K562 (cell line): ENCODE data around the gene TMEM150A. TPM values are rescaled to one million over a fixed set of nuclear protein-coding genes. Genes with fewer than 3 reads are reported as not detected.

ENCODE experiments used
- BCLAF1 ChIP-seq, 2 experiments: fragments of 450-650 bp in 1 of 2; IDR thresholded peaks; 2 replicates each; pipeline ENCODE4 v1.6.1; 2011 to 2017; ENCODE audit warnings: low read depth in 2 of 2, antibody characterized with exemption in 1 of 2, borderline replicate concordance in 1 of 2, low read length in 1 of 2, mild to moderate bottlenecking in 1 of 2, mixed read lengths in 1 of 2; ENCODE audit not compliant: control insufficient read depth in 1 of 2
- CHD1 ChIP-seq: fragments of 200-600 bp; sonication (generic); IDR thresholded peaks from one replicate; pipeline ENCODE4 v1.6.1; 2012; ENCODE audit warnings: mild to moderate bottlenecking, moderate library complexity, low read length, inconsistent platforms
- FOXJ3 ChIP-seq: sonication (generic); formaldehyde crosslinking; IDR thresholded peaks from 2 replicates; pipeline ENCODE4 v1.4.0; 2020; ENCODE audit warnings: mild to moderate bottlenecking, missing genetic modification reagents
- GTF2E2 ChIP-seq: fragments of 200-800 bp; sonication (Bioruptor generic); IDR thresholded peaks from 2 replicates; pipeline ENCODE4 v1.6.1; 2016; ENCODE audit warnings: missing genetic modification characterization, missing compliant biosample characterization
- HDAC1 ChIP-seq, 2 experiments: fragments of 450-650 bp; IDR thresholded peaks; 2 replicates each; pipeline ENCODE4 v1.6.1; 2016 to 2017; ENCODE audit warnings: inconsistent platforms in 1 of 2, mild to moderate bottlenecking in 1 of 2, moderate library complexity in 1 of 2
- MAX ChIP-seq: sonication (generic); formaldehyde crosslinking; IDR thresholded peaks from 2 replicates; pipeline ENCODE4 v1.9.0; 2022; ENCODE audit warnings: mild to moderate bottlenecking, missing genetic modification reagents
- MTF1 ChIP-seq: fragments of 250-450 bp; sonication (Bioruptor Pico); IDR thresholded peaks from 2 replicates; pipeline ENCODE4 v1.9.0; 2021; ENCODE audit warnings: moderate library complexity, mild to moderate bottlenecking, inconsistent platforms, borderline replicate concordance
- NFE2 ChIP-seq: IDR thresholded peaks from 2 replicates; pipeline ENCODE4 v1.6.1; 2014; ENCODE audit warnings: antibody characterized with exemption, low read depth
- NR0B1 ChIP-seq: fragments of 450-650 bp; IDR thresholded peaks from one replicate; pipeline ENCODE4 v1.6.1; 2018; ENCODE audit warnings: mild to moderate bottlenecking, moderate library complexity; ENCODE audit not compliant: partially characterized antibody
- SRSF9 ChIP-seq: fragments of 200-400 bp; formaldehyde crosslinking; IDR thresholded peaks from 2 replicates; pipeline ENCODE4 v1.6.1; 2017; ENCODE audit warnings: low read depth, low read length, borderline replicate concordance
- TCFL5 ChIP-seq: fragments of 250-450 bp; sonication (Bioruptor Pico); conservative IDR thresholded peaks from 2 replicates; pipeline ENCODE4 v1.6.1; 2021; ENCODE audit warnings: mild to moderate bottlenecking, moderate library complexity, matching md5 sums
- ZBTB1 ChIP-seq: sonication (generic); formaldehyde crosslinking; IDR thresholded peaks from 2 replicates; pipeline ENCODE4 v1.8.1; 2023; ENCODE audit warnings: missing genetic modification reagents, low read depth, mild to moderate bottlenecking, borderline replicate concordance
- ZFX ChIP-seq: sonication (generic); formaldehyde crosslinking; IDR thresholded peaks from 2 replicates; pipeline ENCODE4 v1.8.0; 2022; ENCODE audit warnings: mild to moderate bottlenecking, missing genetic modification reagents, moderate library complexity
- ZNF133 ChIP-seq: fragments of 250-450 bp; sonication (Bioruptor Pico); IDR thresholded peaks from 2 replicates; pipeline ENCODE4 v1.4.0; 2020; ENCODE audit warnings: mild to moderate bottlenecking
- ZNF174 ChIP-seq: fragments of 250-450 bp; sonication (Bioruptor Pico); IDR thresholded peaks from 2 replicates; pipeline ENCODE4 v1.4.0; 2020; ENCODE audit warnings: mild to moderate bottlenecking
- ZNF23 ChIP-seq: fragments of 250-450 bp; sonication (Bioruptor Pico); IDR thresholded peaks from 2 replicates; pipeline ENCODE4 v1.4.0; 2020; ENCODE audit warnings: mild to moderate bottlenecking
- polyA plus RNA-seq, 8 experiments: library from polyadenylated mRNA; depleted of rRNA in 4 of 8; stranded (reverse) in 5 of 8; unstranded in 3 of 8; fragments of >200 nt; fragmentation: Nextera tagmentation in 2 of 8; fragmentation: Illumina TruSeq in 1 of 8; extraction: Ambion mirVana in 2 of 8; extraction: Trizol in 1 of 8; gene quantifications; 2 replicates each; pipeline versions ENCODE4 v1.2.1 to v1.2.3, GENCODE V29; 2011 to 2014; ENCODE audit warnings: inconsistent platforms in 1 of 8, missing spikeins in 1 of 8
- total RNA-seq, 7 experiments: library from RNA; depleted of rRNA in 6 of 7; stranded (reverse); fragments of >200 nt in 6 of 7; fragmentation: Illumina TruSeq in 2 of 7; extraction: Trizol in 2 of 7; gene quantifications; 2 replicates each; pipeline versions ENCODE4 v1.2.1 to v1.2.3, GENCODE V29; 2011 to 2021; ENCODE audit warnings: low replicate concordance in 1 of 7
- TF ChIP-seq, protein P1 (sequence below): sonication (generic); formaldehyde crosslinking; IDR thresholded peaks from 2 replicates; pipeline ENCODE4 v1.9.0; 2022; ENCODE audit warnings: mild to moderate bottlenecking, missing genetic modification reagents
- TF ChIP-seq, protein P2 (sequence below): fragments of 450-650 bp; IDR thresholded peaks from 2 replicates; pipeline ENCODE4 v1.6.1; 2016; ENCODE audit warnings: antibody characterized with exemption

TMEM150A gene
- total and polyA plus RNA-seq, 9 of the 15 experiments (the other 6 are each of a cell fraction or from before 2014, with no cell fraction given) = 3.9 to 17.1 (median 8.4) TPM

DNA sequence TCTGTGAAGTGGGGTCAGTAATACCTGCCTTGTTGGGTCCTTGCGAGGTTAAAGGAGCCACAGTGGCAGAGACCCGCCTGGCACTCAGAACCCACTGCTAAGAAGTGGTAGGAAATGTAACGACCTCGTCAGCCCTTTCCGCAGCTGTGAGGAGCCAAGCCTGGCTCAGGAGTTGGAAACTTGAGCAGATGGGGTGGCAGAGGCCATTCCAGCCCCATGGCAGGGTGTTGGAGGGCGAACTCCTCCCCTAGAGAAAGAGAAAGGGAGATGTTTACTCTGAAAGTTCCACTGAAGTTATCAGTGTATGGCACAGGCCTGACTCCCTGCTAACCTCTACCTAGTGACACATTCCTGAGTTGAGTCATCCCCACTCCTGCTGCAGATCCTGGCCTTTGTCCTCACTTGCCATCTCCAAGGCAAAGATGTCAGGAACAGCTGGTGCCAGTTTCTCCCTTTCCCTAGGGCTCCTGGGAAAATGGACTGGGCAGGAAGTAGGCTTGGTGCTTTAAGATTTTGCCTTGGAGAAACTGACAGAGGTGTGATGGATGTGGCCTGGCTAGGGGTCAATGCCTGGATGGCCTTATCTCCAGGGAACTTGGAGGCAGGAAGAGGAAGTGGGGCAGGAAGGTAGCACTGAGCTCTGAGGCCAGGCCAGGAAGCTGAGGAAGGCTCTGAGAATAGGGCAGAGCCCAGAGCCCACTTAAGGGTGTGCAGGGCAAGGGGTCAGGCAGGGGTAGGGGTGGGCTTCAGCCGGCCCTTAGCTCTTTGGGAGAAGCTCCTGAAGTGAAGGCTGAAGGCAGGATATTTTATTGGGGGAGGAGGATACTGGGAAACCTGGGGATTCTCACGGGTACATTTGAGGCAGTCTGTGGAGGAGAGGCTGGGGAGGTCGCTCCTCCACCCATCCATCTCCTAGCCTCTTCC, 17.4 kb downstream of the TMEM150A start (continued):
- no peak for TF ChIP-seq CHD1
- TF ChIP-seq NR0B1 = no peak
- peak; percentile 30; the same call in 1 of the 2 replicates for TF ChIP-seq ZFX (CRISPR knock-in tag)
- no peak for TF ChIP-seq NFE2
- no peak; the same call in 1 of the 2 replicates for TF ChIP-seq MAX (CRISPR knock-in tag)
- TF ChIP-seq BCLAF1 (IDR thresholded peaks at IDR 0.05; ENCODE audit: borderline replicate concordance in 1 of 2, control insufficient read depth in 1 of 2, low read depth in 2 of 2, low read length in 1 of 2) = no peak
- peak in 1 of 2 experiments; percentile 77; a peak in 2 of 4 replicates for TF ChIP-seq HDAC1 (IDR thresholded peaks at IDR 0.05)
- TF ChIP-seq ZBTB1 (CRISPR knock-in tag) = no peak
- TF ChIP-seq ZNF174 (CRISPR knock-in tag) = no peak
- TF ChIP-seq, protein P1, sequence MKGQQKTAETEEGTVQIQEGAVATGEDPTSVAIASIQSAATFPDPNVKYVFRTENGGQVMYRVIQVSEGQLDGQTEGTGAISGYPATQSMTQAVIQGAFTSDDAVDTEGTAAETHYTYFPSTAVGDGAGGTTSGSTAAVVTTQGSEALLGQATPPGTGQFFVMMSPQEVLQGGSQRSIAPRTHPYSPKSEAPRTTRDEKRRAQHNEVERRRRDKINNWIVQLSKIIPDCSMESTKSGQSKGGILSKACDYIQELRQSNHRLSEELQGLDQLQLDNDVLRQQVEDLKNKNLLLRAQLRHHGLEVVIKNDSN (CRISPR knock-in tag) = no peak
- no peak for TF ChIP-seq TCFL5 (CRISPR knock-in tag)
- TF ChIP-seq SRSF9 = no peak
- no peak for TF ChIP-seq ZNF23 (CRISPR knock-in tag)
- no peak for TF ChIP-seq FOXJ3
- TF ChIP-seq MTF1 (CRISPR knock-in tag) = no peak
- no peak for TF ChIP-seq ZNF133 (CRISPR knock-in tag)
- TF ChIP-seq, protein P2, sequence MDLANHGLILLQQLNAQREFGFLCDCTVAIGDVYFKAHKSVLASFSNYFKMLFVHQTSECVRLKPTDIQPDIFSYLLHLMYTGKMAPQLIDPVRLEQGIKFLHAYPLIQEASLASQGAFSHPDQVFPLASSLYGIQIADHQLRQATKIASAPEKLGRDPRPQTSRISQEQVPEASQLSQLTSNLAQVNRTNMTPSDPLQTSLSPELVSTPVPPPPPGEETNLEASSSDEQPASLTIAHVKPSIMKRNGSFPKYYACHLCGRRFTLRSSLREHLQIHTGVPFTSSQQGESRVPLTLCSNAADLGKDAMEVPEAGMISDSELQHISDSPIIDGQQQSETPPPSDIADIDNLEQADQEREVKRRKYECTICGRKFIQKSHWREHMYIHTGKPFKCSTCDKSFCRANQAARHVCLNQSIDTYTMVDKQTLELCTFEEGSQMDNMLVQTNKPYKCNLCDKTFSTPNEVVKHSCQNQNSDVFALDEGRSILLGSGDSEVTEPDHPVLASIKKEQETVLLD = peak; percentile 76; the same call in 1 of the 2 replicates
- TF ChIP-seq GTF2E2 = no peak
